ENCODE results near the gene RANBP10.

The RANBP10 gene

DNA sequence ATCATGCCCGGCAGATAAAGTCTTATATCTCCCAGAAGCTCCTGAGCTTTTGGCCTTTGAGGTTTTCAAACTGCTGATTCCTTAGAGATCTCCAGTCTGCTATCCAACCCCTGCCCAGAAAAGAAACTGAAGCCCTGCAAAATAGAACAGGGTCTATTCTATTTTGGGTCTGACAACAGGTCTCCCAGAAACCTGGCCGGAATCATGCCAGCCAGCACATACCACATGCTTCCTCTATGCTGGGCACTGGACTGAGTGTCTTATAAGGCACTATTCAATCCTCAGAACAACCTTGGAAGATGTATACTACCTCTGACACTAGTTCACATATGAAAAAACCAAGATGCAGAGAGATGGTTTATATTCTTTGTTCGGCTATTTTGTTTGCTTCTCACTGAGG is 66.0 kb downstream of the RANBP10 start:
- Histone ChIP-seq H2AFZ (ENCODE audit: low read depth, low read length) (no peak overlapping the region), H3K4me3 (ENCODE audit: low read length) (no peak overlapping the region), H3K27me3 (ENCODE audit: insufficient read depth, low read length) (no peaks in the 10 kb centered on the region), H3K9me3 (ENCODE audit: low read length) (peaks cover 6% of the 10 kb centered on the region), H3K4me1 (ENCODE audit: insufficient read depth, low read length) (no peaks in the 10 kb centered on the region), H3K36me3 (ENCODE audit: insufficient read depth, low read length) (peaks cover 45% of the 10 kb centered on the region)

DNA sequence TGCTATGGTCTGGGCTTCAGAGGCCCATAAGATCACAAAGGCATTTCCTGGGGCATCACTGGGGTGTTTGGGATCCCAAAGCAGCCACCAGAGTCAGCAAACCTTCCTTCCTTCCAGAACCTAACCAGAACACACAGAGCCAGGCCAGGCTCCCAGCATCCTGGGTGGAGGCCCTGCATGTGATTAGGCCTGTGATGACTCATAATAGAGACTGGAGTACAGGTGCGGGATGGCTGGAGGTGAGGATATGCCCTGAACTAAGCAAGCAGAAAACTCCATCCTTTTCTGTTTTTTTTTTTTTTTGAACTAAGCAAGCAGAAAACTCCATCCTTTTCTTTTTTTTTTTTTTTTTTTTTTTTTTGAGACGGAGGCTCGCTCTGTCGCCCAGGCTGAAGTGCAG is 69.5 kb downstream of the RANBP10 start:
- peaks cover 30% of the 10 kb centered on the region for H3K36me3 ChIP-seq (ENCODE audit: insufficient read depth, low read length)
- H3K9me3 ChIP-seq (ENCODE audit: low read length), result peaks cover 6% of the 10 kb centered on the region
- H2AFZ ChIP-seq (ENCODE audit: low read depth, low read length), result no peak overlapping the region

DNA sequence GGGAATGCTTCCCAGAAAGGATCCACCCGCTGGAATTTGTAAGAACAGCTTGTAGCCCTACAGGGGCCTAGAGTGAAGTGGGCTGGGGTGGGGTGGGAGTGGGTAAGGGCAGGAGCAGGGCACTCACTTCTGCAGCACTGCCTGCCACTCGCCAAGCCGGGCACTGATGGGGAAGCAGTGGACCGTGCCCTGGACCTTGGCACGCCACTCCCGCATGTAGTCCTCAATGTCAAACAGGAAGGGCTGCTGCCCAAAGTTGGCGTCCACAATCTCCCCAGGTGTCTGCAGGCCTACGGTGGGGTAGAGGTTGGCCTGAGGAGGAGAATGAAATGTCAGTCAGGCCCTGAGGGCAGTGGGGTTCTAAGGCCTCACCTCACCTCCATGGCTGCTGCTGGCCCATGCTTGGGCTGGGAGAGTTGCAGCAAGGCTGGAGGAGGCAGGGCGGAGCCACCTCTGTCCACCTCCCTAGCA is 71.6 kb downstream of the RANBP10 start:
- peaks cover 37% of the 10 kb centered on the region for H3K36me3 ChIP-seq (ENCODE audit: insufficient read depth, low read length)

More for the DNA sequence above, 69.5 kb downstream of the RANBP10 start:
- Histone ChIP-seq H3K4me3 (ENCODE audit: low read length) (no peak overlapping the region), H3K27me3 (ENCODE audit: insufficient read depth, low read length) (no peaks in the 10 kb centered on the region), H3K4me1 (ENCODE audit: insufficient read depth, low read length) (no peaks in the 10 kb centered on the region)

DNA sequence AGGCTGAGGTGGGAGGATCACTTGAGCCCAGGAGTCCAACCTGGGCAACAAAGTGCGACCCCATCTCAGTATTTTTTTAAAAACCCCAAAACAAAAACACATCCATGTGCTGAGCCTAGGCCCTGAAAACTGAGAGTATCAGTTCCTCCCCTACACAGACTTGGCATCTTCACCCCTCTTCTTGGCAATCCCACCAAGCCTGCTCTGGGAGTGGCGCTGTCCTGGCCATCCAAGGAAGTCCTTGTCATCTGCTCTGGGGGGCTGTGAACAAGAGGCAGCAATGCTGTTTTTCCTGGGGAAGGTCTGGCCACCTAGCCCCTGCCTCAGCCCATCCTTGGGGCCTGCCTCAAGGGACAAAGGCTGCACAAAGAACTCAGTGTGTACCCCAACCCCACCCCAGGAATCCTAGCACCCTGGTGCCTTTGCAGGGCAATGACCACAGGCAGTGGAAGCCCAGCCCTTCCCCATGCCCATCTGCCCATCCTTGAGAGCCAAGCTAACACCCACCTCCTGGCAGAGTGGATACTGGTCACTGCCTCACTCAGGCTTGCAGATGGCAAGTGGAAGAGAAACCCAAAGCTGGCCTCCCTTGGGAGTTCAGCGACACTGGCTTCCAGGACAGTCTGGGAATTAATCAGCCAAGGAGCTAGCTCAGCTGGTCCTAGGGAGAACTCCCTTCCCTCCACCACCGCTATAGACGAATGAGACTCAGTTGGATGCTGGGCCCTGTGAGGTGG is 72.5 kb downstream of the RANBP10 start:
- Histone ChIP-seq H3K4me3 (ENCODE audit: low read length) (no peak overlapping the region), H2AFZ (ENCODE audit: low read depth, low read length) (no peak overlapping the region), H3K9me3 (ENCODE audit: low read length) (no peaks in the 10 kb centered on the region), H3K36me3 (ENCODE audit: insufficient read depth, low read length) (peaks cover 39% of the 10 kb centered on the region), H3K27me3 (ENCODE audit: insufficient read depth, low read length) (no peaks in the 10 kb centered on the region), H3K4me1 (ENCODE audit: insufficient read depth, low read length) (no peaks in the 10 kb centered on the region)

More for the DNA sequence above, 71.6 kb downstream of the RANBP10 start:
- Histone ChIP-seq H3K4me3 (ENCODE audit: low read length) (no peak overlapping the region), H3K4me1 (ENCODE audit: insufficient read depth, low read length) (no peaks in the 10 kb centered on the region), H3K9me3 (ENCODE audit: low read length) (no peaks in the 10 kb centered on the region), H3K27me3 (ENCODE audit: insufficient read depth, low read length) (no peaks in the 10 kb centered on the region), H2AFZ (ENCODE audit: low read depth, low read length) (no peak overlapping the region)

DNA sequence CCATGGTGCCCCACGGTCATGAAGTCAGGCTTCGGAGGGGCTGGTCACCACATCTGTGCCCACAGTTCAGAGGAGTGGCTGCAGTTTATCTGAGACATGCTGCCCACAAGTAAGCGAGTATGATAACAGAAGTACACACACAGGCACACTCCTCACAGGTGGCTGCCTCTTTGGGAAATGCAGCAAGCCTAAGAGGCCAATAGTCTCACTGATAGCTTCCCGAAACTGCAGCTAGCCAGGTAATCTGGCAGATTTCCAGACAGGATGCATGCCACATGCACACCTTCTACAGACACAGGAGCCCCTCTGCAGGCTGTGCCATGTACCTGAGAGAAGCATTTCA is 74.6 kb downstream of the RANBP10 start:
- Histone ChIP-seq H2AFZ (ENCODE audit: low read depth, low read length) (no peak overlapping the region), H3K9me3 (ENCODE audit: low read length) (no peaks in the 10 kb centered on the region), H3K27me3 (ENCODE audit: insufficient read depth, low read length) (no peaks in the 10 kb centered on the region), H3K4me3 (ENCODE audit: low read length) (no peak overlapping the region), H3K4me1 (ENCODE audit: insufficient read depth, low read length) (no peaks in the 10 kb centered on the region), H3K36me3 (ENCODE audit: insufficient read depth, low read length) (peaks cover 58% of the 10 kb centered on the region)

DNA sequence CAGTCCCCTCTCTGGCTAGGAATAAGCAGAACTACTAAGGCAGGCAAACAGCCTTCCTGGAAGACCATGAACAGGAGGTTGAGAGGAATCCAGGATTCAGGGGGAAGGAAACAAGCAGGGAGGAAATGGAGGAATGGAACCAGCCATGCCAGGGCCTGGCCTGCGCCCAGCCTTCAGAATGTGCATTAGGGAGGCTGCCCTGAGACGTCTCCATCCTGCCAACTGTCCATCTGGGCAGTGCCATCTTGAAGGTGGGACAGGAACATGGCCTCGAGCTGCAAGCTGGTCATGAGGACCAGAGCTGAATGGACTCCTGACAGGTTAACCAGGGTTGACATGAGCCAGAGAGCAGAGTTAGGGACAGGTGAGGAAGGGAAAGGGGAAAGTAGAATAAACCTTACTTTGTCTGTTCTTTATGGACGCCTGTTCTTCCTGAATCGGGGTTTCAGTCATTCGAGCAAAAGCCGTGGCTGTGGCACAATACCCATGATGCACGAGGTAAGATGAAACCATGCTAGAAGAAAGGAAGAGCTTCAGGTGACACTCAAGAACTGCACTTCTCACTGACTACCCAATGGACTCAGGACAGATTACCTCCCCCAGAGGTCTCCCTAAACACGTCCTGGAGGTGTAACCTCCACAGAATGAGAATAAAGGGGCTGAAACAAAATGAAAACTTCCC is 75.1 kb downstream of the RANBP10 start:
- Histone ChIP-seq H3K9me3 (ENCODE audit: low read length) (no peaks in the 10 kb centered on the region), H3K4me1 (ENCODE audit: insufficient read depth, low read length) (no peaks in the 10 kb centered on the region), H3K27me3 (ENCODE audit: insufficient read depth, low read length) (no peaks in the 10 kb centered on the region), H3K36me3 (ENCODE audit: insufficient read depth, low read length) (peaks cover 63% of the 10 kb centered on the region), H3K4me3 (ENCODE audit: low read length) (no peak overlapping the region), H2AFZ (ENCODE audit: low read depth, low read length) (no peak overlapping the region)

DNA sequence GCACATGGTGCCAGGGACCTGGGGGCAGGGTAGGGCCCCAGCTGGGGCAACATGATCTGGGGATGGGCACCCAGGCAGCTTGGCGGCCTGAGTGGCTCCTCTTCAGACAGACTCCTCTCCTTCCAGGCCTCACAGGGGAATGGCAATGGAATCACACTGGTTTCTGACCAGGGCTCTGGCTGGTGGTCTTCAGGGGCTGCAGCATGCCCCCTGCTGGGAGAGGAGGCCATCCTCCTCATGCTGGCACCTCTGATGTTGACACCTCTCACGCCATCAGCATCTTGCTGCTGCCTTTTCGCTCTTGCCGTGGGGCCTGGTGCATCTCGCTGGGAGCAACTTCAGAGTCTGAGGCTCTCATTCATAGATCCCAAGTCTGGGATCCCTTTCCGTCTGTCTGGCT is 76.0 kb downstream of the RANBP10 start:
- Histone ChIP-seq H3K36me3 (ENCODE audit: insufficient read depth, low read length) (peaks cover 70% of the 10 kb centered on the region), H3K27me3 (ENCODE audit: insufficient read depth, low read length) (no peaks in the 10 kb centered on the region), H2AFZ (ENCODE audit: low read depth, low read length) (no peak overlapping the region)

DNA sequence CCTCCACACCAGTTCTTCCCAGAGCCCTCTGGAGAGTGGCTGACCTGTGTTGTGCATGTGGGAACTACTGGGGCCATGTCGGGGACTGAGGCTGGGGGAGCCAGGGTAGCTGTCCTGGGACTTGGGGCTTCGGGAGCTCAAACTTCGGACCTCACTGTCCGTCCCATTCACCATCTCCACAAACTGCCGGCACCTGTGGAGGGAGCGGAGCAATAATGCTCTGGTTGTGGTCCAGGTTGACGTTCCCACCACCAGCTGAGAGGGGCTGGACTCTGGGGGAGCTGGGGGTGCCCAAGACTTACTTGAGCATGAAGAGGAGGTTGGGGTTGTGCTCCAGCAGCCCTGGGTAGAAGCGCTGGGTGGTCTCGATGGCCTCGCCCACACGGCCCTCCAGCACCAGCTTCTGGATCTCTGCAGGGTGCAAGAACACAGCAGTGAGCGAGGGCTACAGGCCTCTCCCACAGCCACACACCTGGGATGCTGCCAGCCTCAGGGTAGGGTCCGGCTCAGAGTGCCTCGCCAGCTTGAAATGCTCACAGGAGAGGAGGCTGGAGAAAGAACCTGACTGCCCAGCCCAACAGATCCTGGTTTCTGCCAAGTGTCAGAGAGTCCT is 76.6 kb downstream of the RANBP10 start:
- Histone ChIP-seq H2AFZ (ENCODE audit: low read depth, low read length) (no peak overlapping the region), H3K4me3 (ENCODE audit: low read length) (no peak overlapping the region), H3K4me1 (ENCODE audit: insufficient read depth, low read length) (no peaks in the 10 kb centered on the region), H3K27me3 (ENCODE audit: insufficient read depth, low read length) (no peaks in the 10 kb centered on the region), H3K9me3 (ENCODE audit: low read length) (no peaks in the 10 kb centered on the region), H3K36me3 (ENCODE audit: insufficient read depth, low read length) (peaks cover 75% of the 10 kb centered on the region)

More for the DNA sequence above, 76.0 kb downstream of the RANBP10 start:
- Histone ChIP-seq H3K9me3 (ENCODE audit: low read length) (no peaks in the 10 kb centered on the region), H3K4me1 (ENCODE audit: insufficient read depth, low read length) (no peaks in the 10 kb centered on the region), H3K4me3 (ENCODE audit: low read length) (no peak overlapping the region)

DNA sequence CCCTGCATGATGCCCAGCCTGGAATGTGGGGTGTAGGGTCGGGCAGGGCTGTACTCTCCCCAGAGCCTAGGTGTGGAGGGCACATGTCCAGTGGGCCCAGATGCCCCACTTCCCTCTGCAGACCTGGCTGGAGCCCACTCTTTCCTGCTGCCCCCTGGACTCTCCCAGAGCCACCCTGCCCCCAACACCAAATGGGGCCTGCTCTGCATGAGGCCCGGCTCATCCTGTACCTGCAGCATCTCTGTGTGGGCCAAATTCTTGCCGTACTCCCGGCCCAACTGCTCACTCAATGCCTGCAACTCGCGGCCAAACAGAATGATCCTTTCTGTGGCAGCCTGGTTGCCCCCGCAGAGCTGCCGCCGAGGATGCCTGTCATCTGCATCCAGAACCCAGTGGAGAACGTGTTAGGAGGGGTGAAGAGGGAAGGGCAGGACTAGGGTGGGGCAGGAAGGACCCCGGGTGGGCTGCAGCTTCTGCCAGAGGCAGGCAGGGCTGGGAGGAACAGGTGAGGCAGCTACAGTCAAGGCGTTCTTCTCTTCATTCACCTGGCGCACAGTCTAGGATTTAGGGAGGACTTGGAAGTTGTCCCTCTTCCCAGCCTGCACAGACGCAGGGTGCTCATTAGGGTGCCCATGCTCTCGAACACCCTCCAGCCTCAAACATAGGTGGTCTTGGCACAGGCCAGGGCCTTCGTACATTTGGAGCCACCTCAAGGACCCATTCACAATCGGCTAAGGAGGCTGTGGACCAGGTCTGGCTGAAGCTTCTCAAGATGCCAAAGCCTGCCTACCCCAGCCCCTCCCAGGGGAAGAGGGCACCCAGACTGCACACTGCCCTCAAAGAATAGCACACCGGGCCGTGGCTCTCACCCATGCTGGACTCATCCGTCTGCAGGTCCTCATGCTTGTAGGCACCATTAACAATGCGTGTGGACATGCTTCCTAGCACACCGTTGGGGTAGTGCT is 78.6 kb downstream of the RANBP10 start:
- Histone ChIP-seq H2AFZ (ENCODE audit: low read depth, low read length) (no peak overlapping the region), H3K4me1 (ENCODE audit: insufficient read depth, low read length) (no peaks in the 10 kb centered on the region), H3K27me3 (ENCODE audit: insufficient read depth, low read length) (no peaks in the 10 kb centered on the region), H3K36me3 (ENCODE audit: insufficient read depth, low read length) (peaks cover 83% of the 10 kb centered on the region), H3K9me3 (ENCODE audit: low read length) (no peaks in the 10 kb centered on the region), H3K4me3 (ENCODE audit: low read length) (no peak overlapping the region)

DNA sequence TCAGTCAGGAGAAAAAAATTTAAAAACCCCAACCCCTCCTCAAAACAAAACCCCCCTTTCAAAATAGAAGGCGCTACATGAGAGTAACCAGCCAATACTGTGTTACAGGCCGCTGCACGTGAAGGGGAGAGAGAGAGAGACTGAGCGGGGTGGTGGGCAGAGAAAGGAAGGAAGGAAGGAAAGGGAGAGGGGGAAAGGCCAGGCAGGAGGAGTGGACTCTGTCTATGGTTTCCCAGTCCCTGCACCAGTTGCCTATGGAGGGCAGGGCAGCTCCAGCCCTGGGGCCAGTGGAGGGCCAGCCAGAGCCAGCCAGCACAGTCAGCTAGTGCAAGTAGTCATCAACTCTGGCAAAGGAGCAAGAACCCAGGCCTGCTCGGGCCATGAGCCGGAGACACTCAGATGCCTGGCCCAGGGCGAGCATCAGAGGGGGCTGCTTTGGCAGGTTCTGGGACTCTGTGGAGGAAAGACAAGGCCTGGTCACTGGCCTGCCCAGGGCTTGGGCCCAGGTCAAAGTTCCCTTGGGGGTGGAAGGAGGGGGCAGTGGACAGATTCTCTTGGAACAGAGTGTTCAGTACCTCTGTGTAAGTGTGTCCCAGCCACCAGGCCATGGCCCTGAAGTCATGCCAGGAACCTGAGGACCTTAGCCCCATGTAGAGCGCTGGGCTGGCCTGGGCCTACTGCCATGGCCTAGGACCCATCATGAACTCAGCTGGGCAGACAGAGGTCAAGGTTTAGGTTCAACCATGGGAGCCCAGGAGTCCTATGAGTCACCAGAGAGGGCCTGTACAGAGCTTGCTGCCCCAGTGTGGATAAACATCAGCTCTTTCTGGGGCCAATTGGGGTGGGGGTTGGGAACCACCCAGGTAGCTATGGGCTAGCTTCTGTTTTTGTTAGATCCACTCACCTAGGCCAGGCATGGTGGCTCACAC is 80.0 kb downstream of the RANBP10 start:
- no peaks in the 10 kb centered on the region for H3K9me3 ChIP-seq (ENCODE audit: low read length)
- H3K27me3 ChIP-seq (ENCODE audit: insufficient read depth, low read length), result no peaks in the 10 kb centered on the region
- no peaks in the 10 kb centered on the region for H3K4me1 ChIP-seq (ENCODE audit: insufficient read depth, low read length)
- H3K4me3 ChIP-seq (ENCODE audit: low read length), result no peak overlapping the region
- peaks cover 74% of the 10 kb centered on the region for H3K36me3 ChIP-seq (ENCODE audit: insufficient read depth, low read length)
- no peak overlapping the region for H2AFZ ChIP-seq (ENCODE audit: low read depth, low read length)

DNA sequence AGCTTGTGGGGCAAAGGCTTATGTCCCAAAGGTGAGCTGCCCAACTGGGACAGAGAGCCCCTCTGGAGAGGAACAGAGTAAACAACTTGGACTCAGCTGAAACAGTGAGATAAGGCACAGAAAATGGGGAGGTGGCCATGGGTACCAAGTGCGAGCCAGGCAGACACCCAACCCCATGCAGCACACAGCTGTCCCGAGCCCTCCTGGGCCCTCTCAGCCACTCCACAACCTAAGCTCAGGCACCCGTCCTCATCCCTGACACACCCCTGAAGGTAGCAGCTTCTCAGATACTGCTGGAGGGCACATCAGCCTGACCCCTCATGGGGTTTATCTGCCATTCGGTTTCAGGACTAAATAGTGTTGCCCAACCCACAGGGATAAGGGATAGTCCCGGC is 82.5 kb downstream of the RANBP10 start:
- no peak overlapping the region for H3K4me3 ChIP-seq (ENCODE audit: low read length)
- no peaks in the 10 kb centered on the region for H3K27me3 ChIP-seq (ENCODE audit: insufficient read depth, low read length)
- H3K36me3 ChIP-seq (ENCODE audit: insufficient read depth, low read length), result peaks cover 50% of the 10 kb centered on the region
- H3K9me3 ChIP-seq (ENCODE audit: low read length), result no peaks in the 10 kb centered on the region
- H3K4me1 ChIP-seq (ENCODE audit: insufficient read depth, low read length), result peaks cover 6% of the 10 kb centered on the region
- H2AFZ ChIP-seq (ENCODE audit: low read depth, low read length), result no peak overlapping the region

All from neuron (in vitro differentiated cells).